ENCODE results near the gene BRD2.
A peak's percentile ranks its signal among the peaks of the same experiment; 100 is the strongest.

BRD2 gene

GRCh38 chr6:32972353-32973143, 4.2 kb downstream of the BRD2 start:
- H3K4me3 ChIP-seq (ENCODE audit: low read depth, low read length), result peak overlapping the region; percentile 92
- POLR2A ChIA-PET, result interaction anchor here (0.7 to 6.3 kb wide), 37 partner anchors 7 to 843 kb away, joined by 3 to 104 read pairs (median 7); partner anchors contain the start of genes AGPAT1, B3GALT4, COL11A2 and FKBPL
- TF ChIP-seq CTCF (IDR thresholded peaks at IDR 0.05; ENCODE audit: insufficient read depth, low read length, missing control alignments), result no peak
- CTCF ChIA-PET, result interaction anchor here (1.1 to 13.0 kb wide), 11 partner anchors 12 to 276 kb away, joined by 3 to 182 read pairs (median 7); partner anchors contain the start of genes HLA-DMA and TAP2
- DNase-seq (ENCODE audit: low read depth, low spot score), result no peak

GRCh38 chr6:32973144-32974015, 5.0 kb downstream of the BRD2 start:
- no peak for TF ChIP-seq CTCF (IDR thresholded peaks at IDR 0.05; ENCODE audit: insufficient read depth, low read length, missing control alignments)
- DNase-seq (ENCODE audit: low read depth, low spot score), result no peak
- H3K4me3 ChIP-seq (ENCODE audit: low read depth, low read length), result peak overlapping the region; percentile 92
- ChIA-PET POLR2A (interaction anchor here (1.2 to 6.3 kb wide), 8 partner anchors 10 to 276 kb away, joined by 3 to 104 read pairs (median 28); partner anchors contain the start of genes HLA-DMA, PSMB9, TAP1 and TAP2), CTCF (interaction anchor here (1.1 to 13.0 kb wide), 8 partner anchors 12 to 274 kb away, joined by 3 to 142 read pairs (median 6); partner anchors contain the start of genes HLA-DMA and TAP2)

GRCh38 chr6:32974016-32974333, 5.6 kb downstream of the BRD2 start:
- TF ChIP-seq CTCF (IDR thresholded peaks at IDR 0.05; ENCODE audit: insufficient read depth, low read length, missing control alignments), result no peak
- DNase-seq (ENCODE audit: low read depth, low spot score), result no peak
- H3K4me3 ChIP-seq (ENCODE audit: low read depth, low read length), result peak overlapping the region; percentile 92
- ChIA-PET POLR2A (interaction anchor here (1.2 to 6.3 kb wide), 5 partner anchors 10 to 275 kb away, joined by 3 to 104 read pairs (median 38); partner anchors contain the start of gene TAP2), CTCF (interaction anchor here (1.1 to 13.0 kb wide), 7 partner anchors 11 to 274 kb away, joined by 3 to 142 read pairs (median 6); partner anchors contain the start of genes HLA-DMA and TAP2)

- DNase-seq (ENCODE audit: low read depth, low spot score), result no peak
- ChIA-PET CTCF (interaction anchor here (0.6 to 13.0 kb wide), 7 partner anchors 10 to 273 kb away, joined by 3 to 142 read pairs (median 6); partner anchors contain the start of gene HLA-DMA), POLR2A (interaction anchor here (1.8 to 6.3 kb wide), 3 partner anchors 9 to 137 kb away, joined by 10 to 104 read pairs (median 38); partner anchors contain the start of gene TAP2)
- no peak for TF ChIP-seq CTCF (IDR thresholded peaks at IDR 0.05; ENCODE audit: insufficient read depth, low read length, missing control alignments)
- H3K4me3 ChIP-seq (ENCODE audit: low read depth, low read length), result peak overlapping the region; percentile 92
These were observed 6.3 kb downstream of the BRD2 start for GRCh38 chr6:32974541-32975308.

- DNase-seq (ENCODE audit: low read depth, low spot score), result no peak
- POLR2A ChIA-PET, result interaction anchor here (1.0 to 6.3 kb wide), 2 partner anchors 8 to 9 kb away, joined by 3 to 104 read pairs; no protein-coding TSS in a partner anchor
- CTCF ChIA-PET, result interaction anchor here (1.0 to 13.0 kb wide), 6 partner anchors 9 to 90 kb away, joined by 3 to 142 read pairs (median 12); partner anchors contain the start of gene HLA-DMA
- H3K4me3 ChIP-seq (ENCODE audit: low read depth, low read length), result peak overlapping the region; percentile 92
- no peak for TF ChIP-seq CTCF (IDR thresholded peaks at IDR 0.05; ENCODE audit: insufficient read depth, low read length, missing control alignments)
These were observed 7.5 kb downstream of the BRD2 start for GRCh38 chr6:32975886-32976285.

Measured in AG04449 (cell line).